T-helper 22 cell (primary cell): ENCODE measurements around the gene CCDC177.

ENCODE experiments used
- DNase-seq: peaks from one replicate; pipeline ENCODE4 v3.0.0-alpha.2; 2020; ENCODE audit warnings: low read depth

Gene CCDC177

GRCh38 chr14:69574263-69574953 lies at the start of gene CCDC177:
CCDC177 (minus strand) TSS chr14:69574871; CDS start chr14:69573622, 1,249 bp downstream.
- DNase-seq, result peak; percentile 33

GRCh38 chr14:69624136-69624535 lies 49.5 kb upstream of the CCDC177 start:
- DNase-seq, result no peak

- DNase-seq, result no peak
Measured at GRCh38 chr14:69620981-69621380, 46.3 kb upstream of the CCDC177 start.

- no peak for DNase-seq
Measured at GRCh38 chr14:69620211-69620611, 45.5 kb upstream of the CCDC177 start.

GRCh38 chr14:69619012-69619411 lies 44.3 kb upstream of the CCDC177 start:
- DNase-seq, result no peak

GRCh38 chr14:69617796-69618195 lies 43.1 kb upstream of the CCDC177 start:
- no peak for DNase-seq

GRCh38 chr14:69616408-69616773 lies 41.7 kb upstream of the CCDC177 start:
- no peak for DNase-seq

GRCh38 chr14:69615496-69616407 lies 41.1 kb upstream of the CCDC177 start:
- no peak for DNase-seq

GRCh38 chr14:69615121-69615495 lies 40.4 kb upstream of the CCDC177 start:
- DNase-seq, result no peak

- DNase-seq, result no peak
Measured at GRCh38 chr14:69614592-69614991, 39.9 kb upstream of the CCDC177 start.

GRCh38 chr14:69613312-69614073 lies 38.8 kb upstream of the CCDC177 start:
- no peak for DNase-seq

GRCh38 chr14:69612783-69613130 lies 38.1 kb upstream of the CCDC177 start:
- no peak for DNase-seq

- DNase-seq, result peak; percentile 32
Measured at GRCh38 chr14:69612014-69612782, 37.5 kb upstream of the CCDC177 start.

GRCh38 chr14:69611172-69612013 lies 36.7 kb upstream of the CCDC177 start, which contains the start of gene SUSD6:
SUSD6 (plus strand) TSS chr14:69611596; CDS start chr14:69658593, 46,997 bp downstream.
- peak; percentile 81 for DNase-seq

- no peak for DNase-seq
Measured at GRCh38 chr14:69610874-69611171, 36.2 kb upstream of the CCDC177 start.

GRCh38 chr14:69610020-69610873 lies 35.6 kb upstream of the CCDC177 start:
- DNase-seq, result no peak

GRCh38 chr14:69606258-69607184 lies 31.9 kb upstream of the CCDC177 start:
- no peak for DNase-seq

- DNase-seq, result no peak
Measured at GRCh38 chr14:69605738-69606137, 31.1 kb upstream of the CCDC177 start.

- DNase-seq, result no peak
Measured at GRCh38 chr14:69600304-69600891, 25.7 kb upstream of the CCDC177 start.
